ENCODE data around the gene TBX19. TPM values are rescaled to one million over a fixed set of nuclear protein-coding genes. Genes with fewer than 3 reads are reported as not detected.

The TBX19 gene
- total and polyA plus RNA-seq, 3 donors from 2014 or later, result 1.9 to 2.7 (median 2.7) TPM

DNA sequence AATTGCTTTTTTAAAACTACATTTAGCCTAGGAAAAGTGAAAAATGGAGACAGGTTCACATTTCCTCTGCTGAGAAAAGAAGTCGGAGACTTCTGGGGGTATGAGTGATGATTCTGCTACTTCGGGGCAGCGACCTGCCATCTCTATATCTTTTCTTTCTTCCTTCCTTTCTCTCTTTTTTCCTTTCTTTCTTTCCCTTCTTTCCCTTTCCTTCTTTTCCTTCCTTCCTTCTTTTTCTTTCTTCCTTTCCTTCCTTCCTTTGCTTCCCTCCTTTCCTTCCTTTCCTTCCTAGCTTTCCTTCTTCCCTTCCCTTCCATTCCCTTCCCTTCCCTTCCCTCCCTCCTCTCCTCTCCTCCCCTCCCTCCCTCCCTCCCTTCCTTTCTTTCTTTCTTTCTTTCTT, 17.8 kb downstream of the TBX19 start:
- no peak for TF ChIP-seq POLR2A (IDR thresholded peaks at IDR 0.05)
- TF ChIP-seq, protein P1, sequence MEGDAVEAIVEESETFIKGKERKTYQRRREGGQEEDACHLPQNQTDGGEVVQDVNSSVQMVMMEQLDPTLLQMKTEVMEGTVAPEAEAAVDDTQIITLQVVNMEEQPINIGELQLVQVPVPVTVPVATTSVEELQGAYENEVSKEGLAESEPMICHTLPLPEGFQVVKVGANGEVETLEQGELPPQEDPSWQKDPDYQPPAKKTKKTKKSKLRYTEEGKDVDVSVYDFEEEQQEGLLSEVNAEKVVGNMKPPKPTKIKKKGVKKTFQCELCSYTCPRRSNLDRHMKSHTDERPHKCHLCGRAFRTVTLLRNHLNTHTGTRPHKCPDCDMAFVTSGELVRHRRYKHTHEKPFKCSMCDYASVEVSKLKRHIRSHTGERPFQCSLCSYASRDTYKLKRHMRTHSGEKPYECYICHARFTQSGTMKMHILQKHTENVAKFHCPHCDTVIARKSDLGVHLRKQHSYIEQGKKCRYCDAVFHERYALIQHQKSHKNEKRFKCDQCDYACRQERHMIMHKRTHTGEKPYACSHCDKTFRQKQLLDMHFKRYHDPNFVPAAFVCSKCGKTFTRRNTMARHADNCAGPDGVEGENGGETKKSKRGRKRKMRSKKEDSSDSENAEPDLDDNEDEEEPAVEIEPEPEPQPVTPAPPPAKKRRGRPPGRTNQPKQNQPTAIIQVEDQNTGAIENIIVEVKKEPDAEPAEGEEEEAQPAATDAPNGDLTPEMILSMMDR (IDR thresholded peaks at IDR 0.05), result no peak
- no peak for DNase-seq
- Histone ChIP-seq H3K4me3 (no peak overlapping the region), H3K27ac (no peak overlapping the region), H3K4me1 (peaks cover 3% of the 10 kb centered on the region), H3K27me3 (no peaks in the 10 kb centered on the region), H3K36me3 (ENCODE audit: low read depth, missing control alignments) (no peaks in the 10 kb centered on the region), H3K9me3 (no peaks in the 10 kb centered on the region)
- 66 to 82% methylated on average over 3 of the region's 3 CpGs for WGBS, 2 donors
- intact Hi-C loops (cut with DNase I; ENCODE audit: low total_unique reads), result no loop called here

DNA sequence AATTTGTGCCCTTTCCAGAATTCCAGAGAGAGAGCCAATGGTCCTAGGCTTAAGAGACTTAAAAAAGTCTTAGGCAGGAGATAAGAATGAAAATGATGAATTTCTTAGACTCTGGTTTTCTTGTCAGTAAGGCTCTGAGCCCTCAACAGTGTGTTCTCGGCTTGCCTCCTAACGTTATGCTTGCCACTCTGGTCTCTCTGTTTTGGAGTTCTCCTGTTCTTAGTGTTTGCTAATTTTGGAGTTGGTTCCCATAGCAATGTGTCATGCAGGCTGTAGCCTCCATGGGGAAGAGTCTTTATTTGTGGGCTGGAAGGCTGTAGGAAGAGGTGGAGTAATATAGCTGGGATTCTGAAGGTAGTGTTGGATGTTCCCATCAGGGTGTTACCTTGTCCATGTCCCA, 19.9 kb downstream of the TBX19 start:
- TF ChIP-seq, protein P1 (IDR thresholded peaks at IDR 0.05), result no peak
- no peak for TF ChIP-seq POLR2A (IDR thresholded peaks at IDR 0.05)
- H3K27me3 ChIP-seq, result no peaks in the 10 kb centered on the region
- H3K4me3 ChIP-seq, result no peak overlapping the region
- H3K9me3 ChIP-seq, result no peaks in the 10 kb centered on the region
- intact Hi-C loops (cut with DNase I; ENCODE audit: low total_unique reads), result no loop called here
- peaks cover 3% of the 10 kb centered on the region for H3K4me1 ChIP-seq
- no peaks in the 10 kb centered on the region for H3K36me3 ChIP-seq (ENCODE audit: low read depth, missing control alignments)
- no peak for DNase-seq
- H3K27ac ChIP-seq, result no peak overlapping the region
- WGBS, 2 donors, result 83 to 92% methylated on average over 2 of the region's 2 CpGs

DNA sequence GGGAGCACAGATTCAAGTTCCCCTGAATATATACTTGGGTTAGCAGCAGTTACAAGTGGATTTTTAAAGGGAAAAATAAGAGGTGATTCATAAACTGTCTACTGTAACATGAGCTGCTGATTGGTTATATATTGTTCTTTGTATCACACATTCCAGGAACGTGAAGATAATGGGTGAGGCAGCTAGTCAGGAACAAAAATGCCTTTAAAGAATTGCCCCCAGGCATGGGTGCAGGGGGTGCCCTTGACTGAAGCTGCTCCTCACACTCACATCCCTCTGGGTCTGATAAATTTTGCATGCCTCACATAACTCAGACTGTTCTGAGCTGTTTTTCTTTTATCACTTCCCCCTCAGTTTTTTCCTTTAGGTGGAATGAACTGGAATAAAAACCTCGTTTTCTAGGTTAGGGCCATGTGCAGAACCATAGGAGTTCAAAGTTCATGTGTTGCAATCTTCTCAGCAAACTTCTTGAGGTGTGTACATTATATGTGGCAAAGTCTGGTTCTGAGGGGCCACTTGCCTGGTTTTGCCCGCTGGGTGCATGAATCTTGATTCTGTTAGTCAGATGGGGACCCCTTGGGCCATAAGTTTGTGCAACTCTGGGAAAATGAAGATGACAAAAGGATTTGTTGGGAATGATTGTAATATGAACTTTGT, 21.1 kb downstream of the TBX19 start:
- WGBS, 2 donors, result 61 to 69% methylated on average over 3 of the region's 3 CpGs
- peaks cover 3% of the 10 kb centered on the region for H3K4me1 ChIP-seq
- no peak for DNase-seq
- H3K27ac ChIP-seq, result no peak overlapping the region
- intact Hi-C loops (cut with DNase I; ENCODE audit: low total_unique reads), result no loop called here
- no peaks in the 10 kb centered on the region for H3K27me3 ChIP-seq
- H3K36me3 ChIP-seq (ENCODE audit: low read depth, missing control alignments), result no peaks in the 10 kb centered on the region
- H3K4me3 ChIP-seq, result no peak overlapping the region
- TF ChIP-seq POLR2A (IDR thresholded peaks at IDR 0.05), result no peak
- TF ChIP-seq, protein P1 (IDR thresholded peaks at IDR 0.05), result no peak
- H3K9me3 ChIP-seq, result no peaks in the 10 kb centered on the region

DNA sequence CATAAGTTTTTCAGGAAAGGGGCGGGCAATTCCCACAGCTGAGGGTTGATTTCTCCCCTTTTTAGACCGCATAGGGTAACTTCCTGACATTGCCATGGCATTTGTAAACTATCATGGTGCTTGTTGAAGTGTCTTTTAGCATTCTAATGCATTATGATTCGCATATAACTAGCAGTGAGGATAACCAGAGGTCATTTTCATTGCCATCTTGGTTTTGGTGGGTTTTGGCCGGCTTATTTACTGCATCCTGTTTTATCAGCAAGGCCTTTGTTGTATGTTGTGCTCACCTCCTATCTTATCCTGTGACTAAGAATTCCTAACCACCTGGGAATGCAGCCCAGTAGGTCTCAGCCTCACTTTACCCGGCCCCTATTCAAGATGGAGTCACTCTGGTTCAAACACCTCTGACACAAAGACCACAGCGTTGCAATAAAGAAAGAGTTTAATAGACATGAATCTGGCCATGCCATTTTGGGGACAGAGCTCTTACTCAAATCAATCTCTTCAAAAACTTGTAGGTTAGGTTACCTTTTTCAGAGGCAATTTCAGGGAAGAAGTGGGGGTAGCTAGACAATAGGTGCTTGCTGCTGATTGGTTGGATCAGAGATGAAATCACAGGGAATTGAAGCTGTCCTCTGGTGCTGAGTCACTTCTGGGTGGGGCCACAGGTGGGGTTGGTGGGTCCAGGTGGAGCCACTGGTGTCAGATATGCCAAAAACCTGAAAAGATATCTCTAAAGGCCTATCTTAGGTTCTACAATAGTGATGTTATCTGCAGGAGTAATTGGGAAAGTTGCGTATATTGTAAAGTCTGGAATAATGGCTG, 23.3 kb downstream of the TBX19 start:
- Histone ChIP-seq H3K36me3 (ENCODE audit: low read depth, missing control alignments) (no peaks in the 10 kb centered on the region), H3K4me3 (no peak overlapping the region), H3K9me3 (no peaks in the 10 kb centered on the region), H3K27me3 (no peaks in the 10 kb centered on the region), H3K4me1 (peaks cover 3% of the 10 kb centered on the region), H3K27ac (no peak overlapping the region)
- no peak for TF ChIP-seq POLR2A (IDR thresholded peaks at IDR 0.05)
- TF ChIP-seq, protein P1 (IDR thresholded peaks at IDR 0.05), result no peak
- DNase-seq, result no peak
- WGBS, 2 donors, result 81 to 91% methylated on average over 7 of the region's 7 CpGs
- intact Hi-C loops (cut with DNase I; ENCODE audit: low total_unique reads), result no loop called here

All from testis (tissue), 3 donors.